Kidney (tissue), 14 donors: ENCODE measurements around the gene POGZ. TPM values are rescaled to one million over a fixed set of nuclear protein-coding genes. Genes with fewer than 3 reads are reported as not detected.

ENCODE experiments used
- DNase-seq, 5 donors: peaks; one replicate each; pipeline ENCODE4 v3.0.0-alpha.2; 2013 to 2020
- FAIRE-seq: peaks from 2 replicates; lab custom pipeline; 2012; peaks lifted over from hg19 to GRCh38; lab: Jason Lieb, UNC
- H3K27ac ChIP-seq, 2 donors: one replicate each; pipeline ENCODE4 v1.7.0; 2013; ENCODE audit warnings: low read depth in 2 of 2, low read length in 2 of 2, inconsistent platforms in 1 of 2
- H3K27me3 ChIP-seq: one replicate; pipeline ENCODE4 v1.7.1; 2013; ENCODE audit warnings: low read length, inconsistent platforms; ENCODE audit not compliant: control insufficient read depth, insufficient read depth
- H3K36me3 ChIP-seq, 3 donors: one replicate each; pipeline versions ENCODE4 v1.7.0 to v1.7.1; 2013; ENCODE audit warnings: low read length in 3 of 3, control low read depth in 1 of 3, inconsistent platforms in 1 of 3; ENCODE audit not compliant: insufficient read depth in 3 of 3, control insufficient read depth in 2 of 3
- H3K4me1 ChIP-seq, 3 donors: one replicate each; pipeline versions ENCODE4 v1.7.0 to v1.7.1; 2013; ENCODE audit warnings: low read length in 3 of 3, inconsistent platforms in 1 of 3, low read depth in 1 of 3; ENCODE audit not compliant: control insufficient read depth in 2 of 3, insufficient read depth in 2 of 3
- H3K4me3 ChIP-seq, 3 donors: one replicate each; pipeline versions ENCODE4 v1.7.0 to v1.8.1; 2013; ENCODE audit warnings: low read length in 3 of 3, control low read depth in 1 of 3, inconsistent platforms in 1 of 3
- H3K9ac ChIP-seq, 3 donors: one replicate each; pipeline versions ENCODE4 v1.7.0 to v1.7.1; 2013; ENCODE audit warnings: low read length in 3 of 3, control low read depth in 1 of 3, inconsistent platforms in 1 of 3
- H3K9me3 ChIP-seq, 3 donors: one replicate each; pipeline versions ENCODE4 v1.7.0 to v1.7.1; 2013; ENCODE audit warnings: low read length in 3 of 3, control low read depth in 1 of 3, inconsistent platforms in 1 of 3; ENCODE audit not compliant: control insufficient read depth in 2 of 3, insufficient read depth in 1 of 3
- CTCF ChIP-seq: IDR thresholded peaks from 3 replicates; pipeline ENCODE4 v1.5.1; 2012; ENCODE audit warnings: mild to moderate bottlenecking, moderate library complexity, borderline replicate concordance; ENCODE audit not compliant: insufficient read depth; ENCODE audit errors: extremely low read depth
- intact Hi-C: fragments of 100-400 bp; cut with DNase I; formaldehyde crosslinking; loops from one replicate; pipeline ENCODE4 v1.11.1; 2022
- polyA plus RNA-seq: library from polyadenylated mRNA; stranded (reverse); fragments of 350-450 nt; fragmentation: Illumina TruSeq; extraction: RNeasy Lipid Tissue Mini Kit (QIAGEN cat#74804); gene quantifications from one replicate; pipeline ENCODE4 v1.2.3, GENCODE V29; 2014; ENCODE audit warnings: low read depth, low replicate concordance; ENCODE audit not compliant: insufficient read depth
- total RNA-seq: library from RNA; stranded (reverse); fragmentation: NEBNext Ultra II Directional; extraction: Animal tissue kit (Norgen Biotek cat#: 25700); gene quantifications from one replicate; pipeline ENCODE4 v1.2.1, GENCODE V29; 2021
- donor health status: control.
- donor health status: control.
- donor health status: control.
- donor health status: control.
- donor health status: control.
- donor health status: DM: yes; HTN: yes; CAD: no.
- donor health status: Normal renal cell carcinoma (clear cell type).

POGZ gene
- total and polyA plus RNA-seq, 2 donors from 2014 or later: 16.4 to 96.6 TPM

GRCh38 chr1:151494741-151495281 is 35.5 kb upstream of the POGZ start:
- FAIRE-seq (no peak), DNase-seq (peak in 1 of 5 donors; percentile 32)
- Histone ChIP-seq H3K4me3 (no peak overlapping the region), H3K36me3 (no peaks in the 10 kb centered on the region), H3K9ac (no peak overlapping the region), H3K27me3 (no peaks in the 10 kb centered on the region), H3K4me1 (no peaks in the 10 kb centered on the region), H3K9me3 (no peaks in the 10 kb centered on the region), H3K27ac (no peak overlapping the region)
- intact Hi-C loops: no loop called here
- no peak for TF ChIP-seq CTCF

GRCh38 chr1:151493042-151493441 is 33.7 kb upstream of the POGZ start:
- FAIRE-seq (no peak), DNase-seq (no peak)
- Histone ChIP-seq H3K9me3 (no peaks in the 10 kb centered on the region), H3K27ac (no peak overlapping the region), H3K4me3 (no peak overlapping the region), H3K4me1 (no peaks in the 10 kb centered on the region), H3K27me3 (no peaks in the 10 kb centered on the region), H3K36me3 (no peaks in the 10 kb centered on the region), H3K9ac (no peak overlapping the region)
- TF ChIP-seq CTCF: no peak
- intact Hi-C loops: no loop called here

- DNase-seq (no peak), FAIRE-seq (no peak)
- Histone ChIP-seq H3K9me3 (no peaks in the 10 kb centered on the region), H3K27ac (no peak overlapping the region), H3K9ac (no peak overlapping the region), H3K27me3 (no peaks in the 10 kb centered on the region), H3K4me1 (no peaks in the 10 kb centered on the region), H3K4me3 (no peak overlapping the region), H3K36me3 (no peaks in the 10 kb centered on the region)
- intact Hi-C loops: no loop called here
- TF ChIP-seq CTCF: no peak
Measured at GRCh38 chr1:151492120-151492519, 32.8 kb upstream of the POGZ start.

GRCh38 chr1:151491641-151492040 is 32.3 kb upstream of the POGZ start:
- intact Hi-C loops: no loop called here
- Histone ChIP-seq H3K4me1 (no peaks in the 10 kb centered on the region), H3K27me3 (no peaks in the 10 kb centered on the region), H3K4me3 (no peak overlapping the region), H3K9ac (no peak overlapping the region), H3K9me3 (no peaks in the 10 kb centered on the region), H3K36me3 (no peaks in the 10 kb centered on the region), H3K27ac (no peak overlapping the region)
- DNase-seq (no peak), FAIRE-seq (no peak)
- no peak for TF ChIP-seq CTCF
